OCI-LY7 (cell line): ENCODE results near the gene RAB32.

Experiments used
- CTCF ChIP-seq: fragments of 200-600 bp; sonication (generic); conservative IDR thresholded peaks from 2 replicates; pipeline ENCODE4 v1.5.1; 2014; ENCODE audit warnings: mild to moderate bottlenecking, antibody characterized with exemption, low read length, moderate library complexity, mixed read lengths
- EZH2phosphoT487 ChIP-seq: fragments of 200-600 bp; sonication (generic); IDR thresholded peaks from 2 replicates; pipeline ENCODE4 v1.6.1; 2018; ENCODE audit warnings: low read depth, borderline replicate concordance, mild to moderate bottlenecking, mixed run types, antibody characterized with exemption, low read length, moderate library complexity, mixed read lengths

GRCh38 chr6:146574211-146574610 lies 30.6 kb downstream of the RAB32 start:
- TF ChIP-seq CTCF: no peak
- no peak for TF ChIP-seq EZH2phosphoT487
